Liver (tissue), 3 donors: Measurements from ENCODE around the gene KCNN3.

Source experiments
- EGR1 ChIP-seq, 2 donors: IDR thresholded peaks; 2 replicates each; pipeline ENCODE4 v1.6.1; 2016 to 2018; ENCODE audit warnings: antibody characterized with exemption in 2 of 2, low read depth in 2 of 2
- FOXA2 ChIP-seq: IDR thresholded peaks from 2 replicates; pipeline ENCODE4 v1.6.1; 2016; ENCODE audit warnings: antibody characterized with exemption
- JUND ChIP-seq, 2 donors: IDR thresholded peaks; 2 replicates each; pipeline ENCODE4 v1.6.1; 2016; ENCODE audit warnings: antibody characterized with exemption in 2 of 2
- RAD21 ChIP-seq, 2 donors: IDR thresholded peaks; 2 replicates each; pipeline ENCODE4 v1.6.1; 2016; ENCODE audit warnings: antibody characterized with exemption in 2 of 2, mild to moderate bottlenecking in 2 of 2
- SP1 ChIP-seq: IDR thresholded peaks from 2 replicates; pipeline ENCODE4 v1.6.1; 2018; ENCODE audit warnings: antibody characterized with exemption, mild to moderate bottlenecking
- TAF1 ChIP-seq: conservative IDR thresholded peaks from 2 replicates; pipeline ENCODE4 v1.6.1; 2016; ENCODE audit warnings: antibody characterized with exemption, mild to moderate bottlenecking
- TF ChIP-seq, protein P1 (sequence below): fragments of 150-350 bp; IDR thresholded peaks from 2 replicates; pipeline ENCODE4 v1.5.1; 2017; ENCODE audit warnings: improper control_type of control experiment, low read depth, low read length; ENCODE audit not compliant: missing input control
- TF ChIP-seq, protein P2 (sequence below): IDR thresholded peaks from 2 replicates; pipeline ENCODE4 v1.6.1; 2016; ENCODE audit warnings: antibody characterized with exemption
- TF ChIP-seq, protein P3 (sequence below): IDR thresholded peaks from 2 replicates; pipeline ENCODE4 v1.6.1; 2016; ENCODE audit warnings: antibody characterized with exemption
- TF ChIP-seq, protein P4 (sequence below): IDR thresholded peaks from 2 replicates; pipeline ENCODE4 v1.6.1; 2016; ENCODE audit warnings: antibody characterized with exemption, mild to moderate bottlenecking
- TF ChIP-seq, protein P5 (sequence below): IDR thresholded peaks from 2 replicates; pipeline ENCODE4 v1.6.1; 2016; ENCODE audit warnings: antibody characterized with exemption
- donor health status: healthy.
- donor health status: healthy.

DNA sequence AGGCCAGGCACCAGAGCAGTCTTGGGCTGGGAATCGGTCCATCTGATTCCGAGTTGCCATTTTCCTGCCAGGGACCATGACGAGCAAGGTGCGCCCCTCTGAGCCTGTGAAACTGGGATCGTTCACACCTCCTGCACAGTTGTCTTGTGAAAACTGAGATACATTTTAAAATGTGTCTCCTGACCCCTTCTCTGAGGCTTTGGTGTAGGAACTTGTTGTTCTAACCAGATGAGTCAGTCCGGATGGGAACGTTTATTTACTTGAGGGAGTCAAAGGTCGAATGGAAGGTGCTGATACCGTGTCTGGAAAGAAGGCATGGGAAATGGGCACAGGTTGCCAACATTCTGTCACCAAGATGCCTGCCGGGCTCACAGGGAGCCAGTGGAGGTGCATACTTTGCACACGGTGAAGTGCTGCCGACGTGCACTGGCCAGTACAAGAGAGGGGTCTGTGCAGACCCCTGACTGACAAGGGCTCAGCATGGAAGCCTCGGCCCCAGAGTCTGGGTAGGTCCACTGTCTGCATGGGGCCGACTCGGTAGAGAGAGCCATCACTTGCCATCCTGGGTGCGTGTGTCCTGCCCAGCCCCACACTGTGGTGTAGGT, 7.4 kb upstream of the KCNN3 start:
- TF ChIP-seq, protein P1, sequence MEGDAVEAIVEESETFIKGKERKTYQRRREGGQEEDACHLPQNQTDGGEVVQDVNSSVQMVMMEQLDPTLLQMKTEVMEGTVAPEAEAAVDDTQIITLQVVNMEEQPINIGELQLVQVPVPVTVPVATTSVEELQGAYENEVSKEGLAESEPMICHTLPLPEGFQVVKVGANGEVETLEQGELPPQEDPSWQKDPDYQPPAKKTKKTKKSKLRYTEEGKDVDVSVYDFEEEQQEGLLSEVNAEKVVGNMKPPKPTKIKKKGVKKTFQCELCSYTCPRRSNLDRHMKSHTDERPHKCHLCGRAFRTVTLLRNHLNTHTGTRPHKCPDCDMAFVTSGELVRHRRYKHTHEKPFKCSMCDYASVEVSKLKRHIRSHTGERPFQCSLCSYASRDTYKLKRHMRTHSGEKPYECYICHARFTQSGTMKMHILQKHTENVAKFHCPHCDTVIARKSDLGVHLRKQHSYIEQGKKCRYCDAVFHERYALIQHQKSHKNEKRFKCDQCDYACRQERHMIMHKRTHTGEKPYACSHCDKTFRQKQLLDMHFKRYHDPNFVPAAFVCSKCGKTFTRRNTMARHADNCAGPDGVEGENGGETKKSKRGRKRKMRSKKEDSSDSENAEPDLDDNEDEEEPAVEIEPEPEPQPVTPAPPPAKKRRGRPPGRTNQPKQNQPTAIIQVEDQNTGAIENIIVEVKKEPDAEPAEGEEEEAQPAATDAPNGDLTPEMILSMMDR = no peak
- TF ChIP-seq, protein P2, sequence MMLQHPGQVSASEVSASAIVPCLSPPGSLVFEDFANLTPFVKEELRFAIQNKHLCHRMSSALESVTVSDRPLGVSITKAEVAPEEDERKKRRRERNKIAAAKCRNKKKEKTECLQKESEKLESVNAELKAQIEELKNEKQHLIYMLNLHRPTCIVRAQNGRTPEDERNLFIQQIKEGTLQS = peak; percentile 45
- TF ChIP-seq, protein P3, sequence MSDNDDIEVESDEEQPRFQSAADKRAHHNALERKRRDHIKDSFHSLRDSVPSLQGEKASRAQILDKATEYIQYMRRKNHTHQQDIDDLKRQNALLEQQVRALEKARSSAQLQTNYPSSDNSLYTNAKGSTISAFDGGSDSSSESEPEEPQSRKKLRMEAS = no peak
- TF ChIP-seq FOXA2 (peak; percentile 83), SP1 (peak; percentile 69), EGR1 (IDR thresholded peaks at IDR 0.05; ENCODE audit: low read depth in 2 of 2) (no peak), TAF1 (no peak), RAD21 (IDR thresholded peaks at IDR 0.05) (peak; percentile 14 to 39), JUND (IDR thresholded peaks at IDR 0.05) (peak; percentile 87 to 94)
- TF ChIP-seq, protein P4, sequence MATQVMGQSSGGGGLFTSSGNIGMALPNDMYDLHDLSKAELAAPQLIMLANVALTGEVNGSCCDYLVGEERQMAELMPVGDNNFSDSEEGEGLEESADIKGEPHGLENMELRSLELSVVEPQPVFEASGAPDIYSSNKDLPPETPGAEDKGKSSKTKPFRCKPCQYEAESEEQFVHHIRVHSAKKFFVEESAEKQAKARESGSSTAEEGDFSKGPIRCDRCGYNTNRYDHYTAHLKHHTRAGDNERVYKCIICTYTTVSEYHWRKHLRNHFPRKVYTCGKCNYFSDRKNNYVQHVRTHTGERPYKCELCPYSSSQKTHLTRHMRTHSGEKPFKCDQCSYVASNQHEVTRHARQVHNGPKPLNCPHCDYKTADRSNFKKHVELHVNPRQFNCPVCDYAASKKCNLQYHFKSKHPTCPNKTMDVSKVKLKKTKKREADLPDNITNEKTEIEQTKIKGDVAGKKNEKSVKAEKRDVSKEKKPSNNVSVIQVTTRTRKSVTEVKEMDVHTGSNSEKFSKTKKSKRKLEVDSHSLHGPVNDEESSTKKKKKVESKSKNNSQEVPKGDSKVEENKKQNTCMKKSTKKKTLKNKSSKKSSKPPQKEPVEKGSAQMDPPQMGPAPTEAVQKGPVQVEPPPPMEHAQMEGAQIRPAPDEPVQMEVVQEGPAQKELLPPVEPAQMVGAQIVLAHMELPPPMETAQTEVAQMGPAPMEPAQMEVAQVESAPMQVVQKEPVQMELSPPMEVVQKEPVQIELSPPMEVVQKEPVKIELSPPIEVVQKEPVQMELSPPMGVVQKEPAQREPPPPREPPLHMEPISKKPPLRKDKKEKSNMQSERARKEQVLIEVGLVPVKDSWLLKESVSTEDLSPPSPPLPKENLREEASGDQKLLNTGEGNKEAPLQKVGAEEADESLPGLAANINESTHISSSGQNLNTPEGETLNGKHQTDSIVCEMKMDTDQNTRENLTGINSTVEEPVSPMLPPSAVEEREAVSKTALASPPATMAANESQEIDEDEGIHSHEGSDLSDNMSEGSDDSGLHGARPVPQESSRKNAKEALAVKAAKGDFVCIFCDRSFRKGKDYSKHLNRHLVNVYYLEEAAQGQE = no peak
- TF ChIP-seq, protein P5, sequence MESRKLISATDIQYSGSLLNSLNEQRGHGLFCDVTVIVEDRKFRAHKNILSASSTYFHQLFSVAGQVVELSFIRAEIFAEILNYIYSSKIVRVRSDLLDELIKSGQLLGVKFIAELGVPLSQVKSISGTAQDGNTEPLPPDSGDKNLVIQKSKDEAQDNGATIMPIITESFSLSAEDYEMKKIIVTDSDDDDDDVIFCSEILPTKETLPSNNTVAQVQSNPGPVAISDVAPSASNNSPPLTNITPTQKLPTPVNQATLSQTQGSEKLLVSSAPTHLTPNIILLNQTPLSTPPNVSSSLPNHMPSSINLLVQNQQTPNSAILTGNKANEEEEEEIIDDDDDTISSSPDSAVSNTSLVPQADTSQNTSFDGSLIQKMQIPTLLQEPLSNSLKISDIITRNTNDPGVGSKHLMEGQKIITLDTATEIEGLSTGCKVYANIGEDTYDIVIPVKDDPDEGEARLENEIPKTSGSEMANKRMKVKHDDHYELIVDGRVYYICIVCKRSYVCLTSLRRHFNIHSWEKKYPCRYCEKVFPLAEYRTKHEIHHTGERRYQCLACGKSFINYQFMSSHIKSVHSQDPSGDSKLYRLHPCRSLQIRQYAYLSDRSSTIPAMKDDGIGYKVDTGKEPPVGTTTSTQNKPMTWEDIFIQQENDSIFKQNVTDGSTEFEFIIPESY = no peak
